SK-N-SH (cell line): Measurements from ENCODE around the gene COLEC12. TPM values are rescaled to one million over a fixed set of nuclear protein-coding genes. Genes with fewer than 3 reads are reported as not detected.

Source experiments
- CTCF ChIA-PET: fragments of 300-600, 350-600 bp; formaldehyde crosslinking; extraction: SDS; loops from one replicate; lab custom pipeline; 2021; lab: Yijun Ruan, JAX
- POLR2A ChIA-PET: fragments of 350-600 bp; sonication (Branson Sonifier 250); formaldehyde crosslinking; extraction: SDS; loops from one replicate; lab custom pipeline; 2020; ENCODE audit warnings: antibody characterized with exemption, inconsistent platforms; lab: Yijun Ruan, JAX
- DNase-seq: peaks from one replicate; pipeline ENCODE4 v3.0.0; 2012
- H2AFZ ChIP-seq: fragments of 200-600 bp; sonication (generic); 2 replicates; pipeline ENCODE4 v1.8.1; 2016; ENCODE audit warnings: antibody characterized with exemption, mild to moderate bottlenecking, low read depth
- H3F3A ChIP-seq: fragments of 200-600 bp; sonication (generic); replicated peaks from 2 replicates; pipeline ENCODE3; 2016; ENCODE audit warnings: antibody characterized with exemption, mild to moderate bottlenecking; ENCODE audit not compliant: insufficient read depth
- H3K27ac ChIP-seq, 2 experiments: fragments of 200-500 bp in 1 of 2; fragments of 200-600 bp in 1 of 2; sonication (Bioruptor generic) in 1 of 2; sonication (generic), shearing (Covaris generic) in 1 of 2; 2 replicates each; pipeline versions ENCODE4 v1.5.1 to v1.6.1; 2014 to 2016; ENCODE audit warnings: low read depth in 2 of 2, inconsistent platforms in 1 of 2, low read length in 1 of 2, mild to moderate bottlenecking in 1 of 2, mixed read lengths in 1 of 2
- H3K27me3 ChIP-seq: fragments of 200-600 bp; sonication (generic), shearing (Covaris generic); 2 replicates; pipeline ENCODE4 v1.6.1; 2016; ENCODE audit warnings: mixed run types; ENCODE audit not compliant: insufficient read depth
- H3K36me3 ChIP-seq, 2 experiments: fragments of 200-500 bp in 1 of 2; fragments of 200-600 bp in 1 of 2; sonication (Bioruptor generic) in 1 of 2; sonication (generic) in 1 of 2; replicated peaks in 1 of 2; 2 replicates each; pipeline versions ENCODE3 to v1.5.1; 2014 to 2016; ENCODE audit warnings: low read length in 1 of 2, mild to moderate bottlenecking in 1 of 2; ENCODE audit not compliant: insufficient read depth in 2 of 2, control insufficient read depth in 1 of 2
- H3K4me1 ChIP-seq, 2 experiments: fragments of 200-500 bp in 1 of 2; fragments of 200-600 bp in 1 of 2; sonication (Bioruptor generic) in 1 of 2; sonication (generic), shearing (Covaris generic) in 1 of 2; 2 replicates each; pipeline versions ENCODE4 v1.5.1 to v1.6.1; 2014 to 2016; ENCODE audit warnings: low read depth in 1 of 2, low read length in 1 of 2, mixed run types in 1 of 2; ENCODE audit not compliant: insufficient read depth in 2 of 2, control insufficient read depth in 1 of 2
- H3K4me2 ChIP-seq: fragments of 200-600 bp; sonication (generic), shearing (Covaris generic); 2 replicates; pipeline ENCODE4 v1.6.1; 2017; ENCODE audit warnings: mixed run types
- H3K4me3 ChIP-seq, 2 experiments: fragments of 200-500 bp in 1 of 2; fragments of 200-600 bp in 1 of 2; sonication (Bioruptor generic) in 1 of 2; sonication (generic), shearing (Covaris generic) in 1 of 2; 2 replicates each; pipeline versions ENCODE4 v1.5.1 to v1.8.1; 2014 to 2016; ENCODE audit warnings: low read depth in 2 of 2, inconsistent platforms in 1 of 2, low read length in 1 of 2, mild to moderate bottlenecking in 1 of 2, mixed read lengths in 1 of 2, moderate library complexity in 1 of 2
- H3K79me2 ChIP-seq: fragments of 200-600 bp; sonication (generic); 2 replicates; pipeline ENCODE4 v1.8.1; 2017; ENCODE audit warnings: mild to moderate bottlenecking; ENCODE audit not compliant: insufficient read depth
- H3K9ac ChIP-seq: fragments of 200-600 bp; sonication (generic); 2 replicates; pipeline ENCODE4 v1.6.1; 2017; ENCODE audit warnings: mixed run types
- H3K9me2 ChIP-seq: fragments of 200-600 bp; sonication (generic); 2 replicates; pipeline ENCODE4 v1.6.1; 2017; ENCODE audit warnings: mixed run types
- H3K9me3 ChIP-seq: fragments of 200-600 bp; sonication (generic); 2 replicates; pipeline ENCODE4 v1.6.1; 2017; ENCODE audit warnings: mixed run types, mild to moderate bottlenecking, moderate library complexity
- H4K20me1 ChIP-seq: fragments of 200-600 bp; sonication (generic); 2 replicates; pipeline ENCODE4 v1.6.1; 2017; ENCODE audit warnings: mild to moderate bottlenecking, mixed run types; ENCODE audit not compliant: insufficient read depth
- ELF1 ChIP-seq: IDR thresholded peaks from 2 replicates; pipeline ENCODE4 v1.4.0; 2012
- FOSL2 ChIP-seq: IDR thresholded peaks from 2 replicates; pipeline ENCODE4 v1.4.0; 2012; ENCODE audit warnings: low read depth, mild to moderate bottlenecking, moderate library complexity, borderline replicate concordance
- FOXM1 ChIP-seq: IDR thresholded peaks from 2 replicates; pipeline ENCODE4 v1.4.0; 2012; ENCODE audit warnings: low read depth, mild to moderate bottlenecking
- GABPA ChIP-seq: IDR thresholded peaks from 2 replicates; pipeline ENCODE4 v1.4.0; 2012; ENCODE audit warnings: low read depth, mild to moderate bottlenecking
- IRF3 ChIP-seq: fragments of 150-350 bp; IDR thresholded peaks from 2 replicates; pipeline ENCODE4 v1.6.1; 2016; ENCODE audit warnings: mild to moderate bottlenecking, low read depth, low read length
- MAX ChIP-seq: IDR thresholded peaks from 2 replicates; pipeline ENCODE4 v1.4.0; 2012; ENCODE audit warnings: low read depth
- MEF2A ChIP-seq: IDR thresholded peaks from 2 replicates; pipeline ENCODE4 v1.4.0; 2012; ENCODE audit warnings: low read depth, borderline replicate concordance
- NFIC ChIP-seq: IDR thresholded peaks from 2 replicates; pipeline ENCODE4 v1.4.0; 2012; ENCODE audit warnings: borderline replicate concordance
- PBX3 ChIP-seq: IDR thresholded peaks from 2 replicates; pipeline ENCODE4; 2012
- RFX5 ChIP-seq: IDR thresholded peaks from 2 replicates; pipeline ENCODE4 v1.6.1; 2012; ENCODE audit warnings: mild to moderate bottlenecking, improper control_type of control experiment, low read length
- SMC3 ChIP-seq: IDR thresholded peaks from 2 replicates; pipeline ENCODE4 v1.6.1; 2012; ENCODE audit warnings: low read depth, low read length, improper control_type of control experiment
- TCF12 ChIP-seq: IDR thresholded peaks from 2 replicates; pipeline ENCODE4 v1.4.0; 2012
- USF1 ChIP-seq: IDR thresholded peaks from 2 replicates; pipeline ENCODE4 v1.4.0; 2012; ENCODE audit warnings: low read depth, borderline replicate concordance
- USF2 ChIP-seq: fragments of 150-350 bp; IDR thresholded peaks from 2 replicates; pipeline ENCODE4 v1.6.1; 2017; ENCODE audit warnings: antibody characterized with exemption, low read length, low read depth, borderline replicate concordance
- YY1 ChIP-seq: IDR thresholded peaks from 2 replicates; pipeline ENCODE4 v1.4.0; 2012; ENCODE audit warnings: low read depth, mild to moderate bottlenecking
- ZBTB33 ChIP-seq: IDR thresholded peaks from 2 replicates; pipeline ENCODE4 v1.4.0; 2012; ENCODE audit warnings: low read depth, borderline replicate concordance
- WGBS: methylation state at CpG from one replicate; pipeline ENCODE4 v1.1.6; 2017; ENCODE audit warnings: low lambda C conversion rate; 5-methylcytosine and 5-hydroxymethylcytosine counted together
- polyA plus RNA-seq, 3 experiments: library from polyadenylated mRNA; depleted of rRNA; stranded (reverse); fragments of >200 nt; gene quantifications; 2 replicates each; pipeline ENCODE4 v1.2.3, GENCODE V29; 2012

The COLEC12 gene
- polyA plus RNA-seq, 1 of the 3 experiments (the other 2 are of a cell fraction): 41.2 TPM

- TF ChIP-seq FOSL2: peak; percentile 26; the same call in 1 of the 2 replicates
- peak; percentile 49; the same call in 1 of the 2 replicates for TF ChIP-seq TCF12
- no peak for TF ChIP-seq GABPA
- TF ChIP-seq PBX3: 0 out of 2 replicates have a peak, but pooled peaks have one; percentile 22
- no peak for TF ChIP-seq IRF3
- TF ChIP-seq FOXM1: no peak
- no peak for TF ChIP-seq YY1
These were observed 73.5 kb downstream of the COLEC12 start (continued) for GRCh38 chr18:427005-427404.

- Histone ChIP-seq H3K9ac (no peak overlapping the region), H3K9me3 (no peaks in the 10 kb centered on the region), H3K27ac (peak overlapping the region in 1 of 2 experiments; percentile 65; a peak in 1 of 4 replicates), H2AFZ (no peak overlapping the region), H3K4me2 (0 out of 2 replicates have a peak overlapping the region, but pooled peaks have one; percentile 45), H3K79me2 (no peaks in the 10 kb centered on the region), H3F3A (peaks cover 22% of the 10 kb centered on the region), H4K20me1 (no peaks in the 10 kb centered on the region), H3K9me2 (no peaks in the 10 kb centered on the region), H3K4me3 (no peak overlapping the region), H3K4me1 (peaks cover 14 to 21% of the 10 kb centered on the region in 2 experiments), H3K27me3 (no peaks in the 10 kb centered on the region), H3K36me3 (no peaks in the 10 kb centered on the region)
- CTCF ChIA-PET: interaction anchor here (0.7 to 0.8 kb wide), 2 partner anchors 10 to 15 kb away, joined by 3 read pairs; no protein-coding TSS in a partner anchor
- WGBS: 89% methylated on average over 7 of the region's 7 CpGs
- TF ChIP-seq MEF2A (no peak), ELF1 (no peak)
- POLR2A ChIA-PET: interaction anchor here (0.6 kb wide), 1 partner anchor 12 kb away, joined by 3 read pairs; no protein-coding TSS in a partner anchor
- DNase-seq: no peak
These were observed 75.3 kb downstream of the COLEC12 start for GRCh38 chr18:425106-425745.

- Histone ChIP-seq H3K4me2 (peak overlapping the region; percentile 45; the same call in 1 of the 2 replicates), H3K9ac (no peak overlapping the region), H3K27me3 (no peaks in the 10 kb centered on the region), H3F3A (peaks cover 22% of the 10 kb centered on the region), H3K9me3 (no peaks in the 10 kb centered on the region), H3K4me1 (peaks cover 14 to 21% of the 10 kb centered on the region in 2 experiments), H3K4me3 (no peak overlapping the region), H2AFZ (no peak overlapping the region), H3K27ac (peak overlapping the region; percentile 34 to 65; a peak in 3 of 4 replicates), H3K79me2 (no peaks in the 10 kb centered on the region), H4K20me1 (no peaks in the 10 kb centered on the region), H3K36me3 (no peaks in the 10 kb centered on the region), H3K9me2 (no peaks in the 10 kb centered on the region)
- DNase-seq: no peak
- CTCF ChIA-PET: interaction anchor here (0.7 to 0.8 kb wide), 2 partner anchors 9 to 15 kb away, joined by 3 read pairs; no protein-coding TSS in a partner anchor
- POLR2A ChIA-PET: interaction anchor here (0.6 kb wide), 1 partner anchor 12 kb away, joined by 3 read pairs; no protein-coding TSS in a partner anchor
- WGBS: 95% methylated on average over 4 of the region's 5 CpGs
- TF ChIP-seq USF2 (no peak), RFX5 (no peak), SMC3 (no peak), USF1 (no peak), MEF2A (no peak), FOSL2 (no peak), FOXM1 (no peak), ZBTB33 (no peak), MAX (no peak), IRF3 (no peak), NFIC (no peak)
These were observed 75.8 kb downstream of the COLEC12 start for GRCh38 chr18:424668-425067.
